ENCODE data around the gene SPSB3. TPM values are rescaled to one million over a fixed set of nuclear protein-coding genes. Genes with fewer than 3 reads are reported as not detected.

The SPSB3 gene
- total and polyA plus RNA-seq, 10 donors, result 41.4 to 266 (median 90.0) TPM

- peak; percentile 67 for DNase-seq
- Histone ChIP-seq H3K9me3 (no peaks in the 10 kb centered on the region), H3K4me1 (peaks cover 0 to 15% (median 5%) of the 10 kb centered on the region in 6 donors), H3K27me3 (replicated peaks in 1 of 7) (no peaks in the 10 kb centered on the region), H3K4me3 (no peak overlapping the region), H3K36me3 (peaks cover 0 to 71% (median 55%) of the 10 kb centered on the region in 6 donors), H3K27ac (no peak overlapping the region)
- TF ChIP-seq POLR2AphosphoS5 (IDR thresholded peaks at IDR 0.05), result no peak
- no peak for TF ChIP-seq CTCF (IDR thresholded peaks at IDR 0.05 in 8 of 11, conservative IDR thresholded peaks at IDR 0.05 in 3 of 11)
- no peak for TF ChIP-seq POLR2A (IDR thresholded peaks at IDR 0.05)
- intact Hi-C loops (cut with DNase I; ENCODE audit: low total_unique reads), result no loop called here
- WGBS, 5 donors, result 89 to 94% (median 94%) methylated on average over 35 to 44 of the region's 44 CpGs
Observed at GRCh38 chr16:1790611-1791255, 8.4 kb upstream of the SPSB3 start.

- Histone ChIP-seq H3K27me3 (replicated peaks in 1 of 7) (no peaks in the 10 kb centered on the region), H3K9me3 (no peaks in the 10 kb centered on the region), H3K4me3 (no peak overlapping the region), H3K4me1 (peaks cover 0 to 20% (median 7%) of the 10 kb centered on the region in 6 donors), H3K36me3 (peaks cover 0 to 76% (median 55%) of the 10 kb centered on the region in 6 donors), H3K27ac (no peak overlapping the region)
- intact Hi-C loops (cut with DNase I; ENCODE audit: low total_unique reads), result no loop called here
- TF ChIP-seq CTCF (IDR thresholded peaks at IDR 0.05 in 8 of 11, conservative IDR thresholded peaks at IDR 0.05 in 3 of 11) (no peak), POLR2A (IDR thresholded peaks at IDR 0.05) (no peak), POLR2AphosphoS5 (IDR thresholded peaks at IDR 0.05) (no peak)
- WGBS, 5 donors, result 93 to 96% (median 93%) methylated on average over 15 of the region's 15 CpGs
- no peak for DNase-seq
Observed at GRCh38 chr16:1790261-1790610, 7.9 kb upstream of the SPSB3 start.

GRCh38 chr16:1789643-1790045 lies 7.3 kb upstream of the SPSB3 start:
- Histone ChIP-seq H3K36me3 (peaks cover 0 to 82% (median 57%) of the 10 kb centered on the region in 6 donors), H3K9me3 (no peaks in the 10 kb centered on the region), H3K27me3 (replicated peaks in 1 of 7) (no peaks in the 10 kb centered on the region), H3K27ac (no peak overlapping the region), H3K4me1 (peaks cover 0 to 26% (median 13%) of the 10 kb centered on the region in 6 donors), H3K4me3 (no peak overlapping the region)
- peak in 1 of 3 donors; percentile 9 for TF ChIP-seq POLR2AphosphoS5 (IDR thresholded peaks at IDR 0.05)
- no peak for TF ChIP-seq CTCF (IDR thresholded peaks at IDR 0.05 in 8 of 11, conservative IDR thresholded peaks at IDR 0.05 in 3 of 11)
- TF ChIP-seq POLR2A (IDR thresholded peaks at IDR 0.05), result no peak
- intact Hi-C loops (cut with DNase I; ENCODE audit: low total_unique reads), result no loop called here
- DNase-seq, result peak; percentile 71
- 86 to 91% (median 90%) methylated on average over 14 to 25 of the region's 25 CpGs for WGBS, 5 donors

GRCh38 chr16:1788708-1789100 lies 6.3 kb upstream of the SPSB3 start:
- Histone ChIP-seq H3K27ac (no peak overlapping the region), H3K4me1 (peaks cover 7 to 36% (median 21%) of the 10 kb centered on the region in 6 donors), H3K9me3 (no peaks in the 10 kb centered on the region), H3K4me3 (no peak overlapping the region), H3K36me3 (peaks cover 0 to 82% (median 57%) of the 10 kb centered on the region in 6 donors), H3K27me3 (replicated peaks in 1 of 7) (no peaks in the 10 kb centered on the region)
- intact Hi-C loops (cut with DNase I; ENCODE audit: low total_unique reads), result no loop called here
- 74 to 84% (median 82%) methylated on average over 8 to 19 of the region's 19 CpGs for WGBS, 5 donors
- peak; percentile 72 for DNase-seq
- TF ChIP-seq POLR2A (IDR thresholded peaks at IDR 0.05) (no peak), POLR2AphosphoS5 (IDR thresholded peaks at IDR 0.05) (no peak), CTCF (IDR thresholded peaks at IDR 0.05 in 8 of 11, conservative IDR thresholded peaks at IDR 0.05 in 3 of 11) (no peak)
